HCT116 (cell line): ENCODE measurements around the gene ADGRD1. TPM values are rescaled to one million over a fixed set of nuclear protein-coding genes. Genes with fewer than 3 reads are reported as not detected.

Experiments used
- ATAC-seq: fragments of 200-7000 bp; cut with Tn5 transposase; 2 replicates; pipeline ENCODE4 v1.9.1; 2020; ENCODE audit warnings: mild to moderate bottlenecking, moderate library complexity
- BruUV-seq: library from RNA; stranded (reverse); fragments of 400-500 nt; replicated peaks from 2 replicates; lab custom pipeline; 2021; lab: Mats Ljungman, UMichigan
- CTCF ChIA-PET: fragments of 300-600 bp; sonication (Branson Sonifier 250); formaldehyde crosslinking; loops from one replicate; lab custom pipeline; 2021; ENCODE audit warnings: antibody characterized with exemption; lab: Charles Lee
- POLR2A ChIA-PET: fragments of 300-600, 350-600 bp; sonication (Branson Sonifier 250); formaldehyde crosslinking; loops from one replicate; lab custom pipeline; 2021; ENCODE audit warnings: antibody characterized with exemption; lab: Charles Lee
- RAD21 ChIA-PET, 2 experiments: fragments of 300-600 bp; sonication (Branson Sonifier 250); formaldehyde crosslinking; loops; one replicate each; lab custom pipeline; 2023; ENCODE audit warnings: low total read pairs in 2 of 2; ENCODE audit not compliant: uncharacterized antibody in 2 of 2, unreplicated experiment in 2 of 2, low non-redundant PET in 1 of 2; lab: Charles Lee
- DNase-seq: peaks from one replicate; pipeline ENCODE4 v3.0.0-alpha.2; 2010; ENCODE audit warnings: low read depth, low spot score
- H2AFZ ChIP-seq: fragments of 200-600 bp; shearing (Covaris generic), sonication (generic); 2 replicates; pipeline ENCODE4 v1.6.1; 2017; ENCODE audit warnings: low read depth, mixed run types, mixed read lengths, antibody characterized with exemption, low read length; ENCODE audit not compliant: poor library complexity, severe bottlenecking
- H3K27ac ChIP-seq: 2 replicates; pipeline ENCODE4 v1.5.1; 2012; ENCODE audit warnings: low read depth, low read length
- H3K27me3 ChIP-seq: fragments of 200-600 bp; sonication (generic); 2 replicates; pipeline ENCODE4 v1.6.1; 2016; ENCODE audit warnings: mixed run types, low read length, mixed read lengths; ENCODE audit not compliant: insufficient read depth
- H3K36me3 ChIP-seq, 2 experiments: fragments of 200-500 bp in 1 of 2; fragments of 200-600 bp in 1 of 2; sonication (Bioruptor generic) in 1 of 2; sonication (generic) in 1 of 2; 2 replicates each; pipeline versions ENCODE4 v1.5.1 to v1.6.1; 2014 to 2016; ENCODE audit warnings: low read length in 2 of 2, inconsistent platforms in 1 of 2, mixed read lengths in 1 of 2, mixed run types in 1 of 2; ENCODE audit not compliant: insufficient read depth in 2 of 2, control insufficient read depth in 1 of 2
- H3K4me1 ChIP-seq, 2 experiments: fragments of 200-600 bp in 1 of 2; sonication (generic) in 1 of 2; 2 replicates each; pipeline versions ENCODE4 v1.5.1 to v1.6.1; 2012 to 2017; ENCODE audit warnings: low read length in 2 of 2, inconsistent platforms in 1 of 2, mild to moderate bottlenecking in 1 of 2, mixed read lengths in 1 of 2, mixed run types in 1 of 2, moderate library complexity in 1 of 2; ENCODE audit not compliant: insufficient read depth in 2 of 2, control insufficient read depth in 1 of 2
- H3K4me2 ChIP-seq: fragments of 200-600 bp; sonication (generic); 2 replicates; pipeline ENCODE4 v1.6.1; 2017; ENCODE audit warnings: mixed run types, low read length, mixed read lengths
- H3K4me3 ChIP-seq, 2 experiments: fragments of 200-600 bp in 1 of 2; sonication (generic) in 1 of 2; replicated peaks in 1 of 2; 2 replicates each; pipeline ENCODE4 v1.5.1; 2011 to 2016; ENCODE audit warnings: low read length in 2 of 2, control low read depth in 1 of 2, low read depth in 1 of 2, mild to moderate bottlenecking in 1 of 2, mixed read lengths in 1 of 2, mixed run types in 1 of 2
- H3K79me2 ChIP-seq: fragments of 200-600 bp; sonication (generic); 2 replicates; pipeline ENCODE4 v1.6.1; 2017; ENCODE audit warnings: mild to moderate bottlenecking, mixed run types, low read length, moderate library complexity, mixed read lengths; ENCODE audit not compliant: insufficient read depth
- H3K9ac ChIP-seq: fragments of 200-600 bp; sonication (generic); 2 replicates; pipeline ENCODE4 v1.6.1; 2016; ENCODE audit warnings: low read length, mixed read lengths
- H3K9me2 ChIP-seq: fragments of 200-600 bp; sonication (generic), shearing (Covaris generic); 2 replicates; pipeline ENCODE4 v1.6.1; 2017; ENCODE audit warnings: mixed run types, mild to moderate bottlenecking, moderate library complexity; ENCODE audit not compliant: insufficient read depth
- H3K9me3 ChIP-seq, 2 experiments: fragments of 200-500 bp in 1 of 2; fragments of 200-600 bp in 1 of 2; sonication (Bioruptor generic) in 1 of 2; sonication (generic) in 1 of 2; 2 replicates each; pipeline ENCODE4 v1.6.1; 2014 to 2017; ENCODE audit warnings: low read length in 2 of 2, mixed read lengths in 2 of 2, inconsistent platforms in 1 of 2, low read depth in 1 of 2, mild to moderate bottlenecking in 1 of 2, mixed run types in 1 of 2, moderate library complexity in 1 of 2; ENCODE audit not compliant: control insufficient read depth in 1 of 2, insufficient read depth in 1 of 2
- H4K20me1 ChIP-seq: fragments of 200-600 bp; sonication (generic), shearing (Covaris generic); 2 replicates; pipeline ENCODE4 v1.6.1; 2017; ENCODE audit warnings: mixed run types, mild to moderate bottlenecking, moderate library complexity; ENCODE audit not compliant: insufficient read depth
- ATF3 ChIP-seq: IDR thresholded peaks from 2 replicates; pipeline ENCODE4 v1.6.1; 2012
- JUND ChIP-seq: IDR thresholded peaks from 2 replicates; pipeline ENCODE4 v1.6.1; 2012
- POLR2AphosphoS5 ChIP-seq: IDR thresholded peaks from 2 replicates; pipeline ENCODE4 v1.6.1; 2011; ENCODE audit warnings: mild to moderate bottlenecking, low read depth, low read length, moderate library complexity
- intact Hi-C: fragments of 100-400 bp; cut with micrococcal nuclease; formaldehyde crosslinking; loops from 2 replicates; pipeline ENCODE4 v1.10.0; 2022
- total RNA-seq: library from RNA; stranded (reverse); gene quantifications from one replicate; pipeline ENCODE4 v1.2.1, GENCODE V29; 2021; ENCODE audit not compliant: unreplicated experiment

The ADGRD1 gene
- total RNA-seq, 1 experiment from 2014 or later: 0.44 TPM

GRCh38 chr12:131055596-131056233, 102.0 kb downstream of the ADGRD1 start:
- no TSS peak for BruUV-seq
- Histone ChIP-seq H3K9ac (no peak overlapping the region), H3K9me2 (no peaks in the 10 kb centered on the region), H3K4me1 (no peaks in the 10 kb centered on the region), H3K27ac (no peak overlapping the region), H3K4me2 (no peak overlapping the region), H3K4me3 (no peak overlapping the region), H2AFZ (no peak overlapping the region), H3K9me3 (no peaks in the 10 kb centered on the region), H4K20me1 (no peaks in the 10 kb centered on the region), H3K79me2 (no peaks in the 10 kb centered on the region), H3K27me3 (peaks cover 35% of the 10 kb centered on the region), H3K36me3 (no peaks in the 10 kb centered on the region)
- ATAC-seq (no peak), DNase-seq (no peak)
- intact Hi-C loops: no loop called here
- ChIA-PET CTCF (no interaction called here), RAD21 (no interaction called here), POLR2A (no interaction called here)
- TF ChIP-seq POLR2AphosphoS5: no peak

- Histone ChIP-seq H3K27ac (no peak overlapping the region), H3K9me2 (no peaks in the 10 kb centered on the region), H3K79me2 (no peaks in the 10 kb centered on the region), H2AFZ (no peak overlapping the region), H3K4me3 (no peak overlapping the region), H3K36me3 (no peaks in the 10 kb centered on the region), H3K4me1 (0 out of 4 replicates have a peak, but pooled peaks cover 0 to 4% of the 10 kb centered on the region in 2 experiments), H3K9me3 (no peaks in the 10 kb centered on the region), H3K4me2 (no peak overlapping the region), H4K20me1 (no peaks in the 10 kb centered on the region), H3K27me3 (peaks cover 33% of the 10 kb centered on the region), H3K9ac (no peak overlapping the region)
- DNase-seq (no peak), ATAC-seq (no peak)
- BruUV-seq: no TSS peak
- RAD21 ChIA-PET: no interaction called here
- CTCF ChIA-PET: no interaction called here
- intact Hi-C loops: no loop called here
- TF ChIP-seq JUND (no peak), ATF3 (no peak)
- POLR2A ChIA-PET: no interaction called here
Observed at GRCh38 chr12:131056626-131057025, 102.9 kb downstream of the ADGRD1 start.
